PC-9 (cell line): ENCODE results near the gene UHRF1.

Source experiments
- CTCF ChIP-seq: fragments of 200-600 bp; sonication (generic); conservative IDR thresholded peaks from 2 replicates; pipeline ENCODE4 v1.6.1; 2017; ENCODE audit warnings: mixed run types, antibody characterized with exemption, mild to moderate bottlenecking, moderate library complexity
- EZH2 ChIP-seq: fragments of 200-600 bp; sonication (generic); IDR thresholded peaks from 2 replicates; pipeline ENCODE4 v1.8.0; 2017; ENCODE audit warnings: antibody characterized with exemption, low read depth

DNA sequence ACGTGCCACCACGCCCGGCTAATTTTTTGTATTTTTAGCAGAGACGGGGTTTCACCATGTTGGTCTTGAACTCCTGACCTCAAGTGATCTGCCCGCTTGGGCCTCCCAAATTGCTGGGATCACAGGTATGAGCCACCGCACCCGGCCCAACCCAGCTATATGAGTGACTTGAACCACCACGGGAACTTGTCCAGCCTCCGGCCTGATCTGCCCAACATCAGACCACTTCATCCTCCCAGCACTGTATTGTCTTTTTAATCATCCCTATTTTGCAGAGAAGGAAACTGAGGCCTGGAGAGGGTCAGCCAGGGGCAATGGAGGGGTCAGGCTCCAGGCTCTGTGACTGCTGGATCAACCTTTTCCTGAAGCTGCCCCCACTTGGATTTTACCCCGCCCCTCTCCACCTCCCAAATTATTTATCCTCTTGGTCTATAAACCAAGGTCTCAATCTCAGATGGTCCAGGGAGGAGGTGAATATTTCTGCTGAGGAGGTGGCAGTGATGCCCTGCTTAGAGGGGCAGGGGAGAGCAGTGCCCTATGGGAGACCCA is 40.9 kb upstream of the UHRF1 start:
- TF ChIP-seq EZH2 (no peak), CTCF (no peak)
